Jurkat, Clone E6-1 (cell line): ENCODE results near the gene TNFAIP3.

Experiments
- DNase-seq: peaks from one replicate; pipeline ENCODE4 v3.0.0-alpha.2; 2011; ENCODE audit warnings: low read depth, low spot score
- H3K4me3 ChIP-seq: 2 replicates; pipeline ENCODE4 v1.5.1; 2011; ENCODE audit warnings: mild to moderate bottlenecking, low read length, control low read depth, moderate library complexity

The TNFAIP3 gene

GRCh38 chr6:137911675-137912191 is 44.7 kb downstream of the TNFAIP3 start:
- no peak for DNase-seq
- H3K4me3 ChIP-seq: no peak overlapping the region

- DNase-seq: no peak
Measured at GRCh38 chr6:137912813-137913212, 45.8 kb downstream of the TNFAIP3 start.

GRCh38 chr6:137913434-137913833 is 46.4 kb downstream of the TNFAIP3 start:
- DNase-seq: no peak
- no peak overlapping the region for H3K4me3 ChIP-seq

More at GRCh38 chr6:137912813-137913212, 45.8 kb downstream of the TNFAIP3 start:
- no peak overlapping the region for H3K4me3 ChIP-seq

GRCh38 chr6:137913996-137914529 is 47.0 kb downstream of the TNFAIP3 start:
- H3K4me3 ChIP-seq: no peak overlapping the region
- no peak for DNase-seq

GRCh38 chr6:137914530-137915193 is 47.6 kb downstream of the TNFAIP3 start:
- no peak overlapping the region for H3K4me3 ChIP-seq
- DNase-seq: no peak

GRCh38 chr6:137915790-137916189 is 48.7 kb downstream of the TNFAIP3 start:
- H3K4me3 ChIP-seq: no peak overlapping the region
- no peak for DNase-seq

GRCh38 chr6:137917551-137918325 is 50.7 kb downstream of the TNFAIP3 start:
- H3K4me3 ChIP-seq: no peak overlapping the region
- DNase-seq: no peak

GRCh38 chr6:137919502-137919823 is 52.4 kb downstream of the TNFAIP3 start:
- DNase-seq: no peak
- no peak overlapping the region for H3K4me3 ChIP-seq

GRCh38 chr6:137919837-137920730 is 53.0 kb downstream of the TNFAIP3 start:
- no peak for DNase-seq
- H3K4me3 ChIP-seq: no peak overlapping the region

GRCh38 chr6:137921823-137922222 is 54.8 kb downstream of the TNFAIP3 start:
- DNase-seq: no peak
- no peak overlapping the region for H3K4me3 ChIP-seq

GRCh38 chr6:137923866-137924653 is 57.0 kb downstream of the TNFAIP3 start:
- DNase-seq: no peak
- no peak overlapping the region for H3K4me3 ChIP-seq

- no peak overlapping the region for H3K4me3 ChIP-seq
- DNase-seq: no peak
Measured at GRCh38 chr6:137925141-137925698, 58.2 kb downstream of the TNFAIP3 start.

GRCh38 chr6:137926207-137926731 is 59.2 kb downstream of the TNFAIP3 start:
- no peak overlapping the region for H3K4me3 ChIP-seq
- peak; percentile 57 for DNase-seq

GRCh38 chr6:137926985-137927384 is 59.9 kb downstream of the TNFAIP3 start:
- no peak overlapping the region for H3K4me3 ChIP-seq
- DNase-seq: no peak

GRCh38 chr6:137927777-137928218 is 60.7 kb downstream of the TNFAIP3 start:
- DNase-seq: peak; percentile 99
- peak overlapping the region; percentile 15 for H3K4me3 ChIP-seq

GRCh38 chr6:137928286-137928685 is 61.2 kb downstream of the TNFAIP3 start:
- H3K4me3 ChIP-seq: peak overlapping the region; percentile 15
- peak; percentile 65 for DNase-seq

- H3K4me3 ChIP-seq: no peak overlapping the region
- no peak for DNase-seq
Measured at GRCh38 chr6:137931849-137932465, 64.9 kb downstream of the TNFAIP3 start.
